ENCODE measurements around the gene PRPF8. TPM values are rescaled to one million over a fixed set of nuclear protein-coding genes. Genes with fewer than 3 reads are reported as not detected.

PRPF8 gene
- total and polyA plus RNA-seq, 2 of the 8 experiments (the other 6 are each of a cell fraction or from before 2014, with no cell fraction given), result 329 to 337 TPM

- Histone ChIP-seq H3K23ac (ENCODE audit: insufficient read length) (no peak within 1 kb of the TSS), H3K4me2 (ENCODE audit: insufficient read depth in 1 of 2, low read depth in 2 of 2, low read length in 2 of 2) (peak within 1 kb of the TSS; percentile 93 to 100), H2BK5ac (ENCODE audit: low read depth, low read length) (peak within 1 kb of the TSS; percentile 93), H2AK5ac (ENCODE audit: low read depth, low read length) (peak within 1 kb of the TSS; percentile 83; the same call in 1 of the 2 replicates), H3K36me3 (ENCODE audit: control insufficient read depth in 2 of 4, insufficient read depth in 4 of 4, low read length in 3 of 4) (no peaks in the 10 kb centered on the region), H4K8ac (ENCODE audit: extremely low read depth, insufficient read depth, low read length) (peak within 1 kb of the TSS; percentile 99), H4K20me1 (replicated peaks in 1 of 2; ENCODE audit: control insufficient read depth in 1 of 2, insufficient read depth in 2 of 2, low read length in 2 of 2) (peaks cover 0 to 4% of the 10 kb centered on the region in 2 experiments), H3K4me1 (replicated peaks in 1 of 4; ENCODE audit: control insufficient read depth in 3 of 4, insufficient read depth in 4 of 4, low read length in 3 of 4) (peaks cover 0 to 7% (median 5%) of the 10 kb centered on the region in 4 experiments; a peak in 6 of 7 replicates), H3K27ac (ENCODE audit: low read depth, low read length) (peak within 1 kb of the TSS; percentile 94), H3K9me3 (ENCODE audit: insufficient read depth in 2 of 2, low read depth in 1 of 2, low read length in 1 of 2) (no peaks in the 10 kb centered on the region), H4K5ac (ENCODE audit: insufficient read length, low read depth, low read length) (peak within 1 kb of the TSS; percentile 65), H2BK15ac (ENCODE audit: low read length) (0 out of 2 replicates have a peak within 1 kb of the TSS, but pooled peaks have one; percentile 97), H2BK120ac (replicated peaks; ENCODE audit: low read depth, low read length) (no peak within 1 kb of the TSS), H4K91ac (replicated peaks; ENCODE audit: insufficient read length, low read length) (peak within 1 kb of the TSS; percentile 93), H3K23me2 (ENCODE audit: low read depth, low read length) (peaks cover 14% of the 10 kb centered on the region), H3K9ac (replicated peaks in 1 of 4; ENCODE audit: extremely low read depth in 1 of 4, low read depth in 3 of 4, low read length in 3 of 4) (peak within 1 kb of the TSS; percentile 81 to 91 (median 82)), H3K14ac (ENCODE audit: insufficient read length) (no peak within 1 kb of the TSS), H2AFZ (ENCODE audit: low read length) (peak within 1 kb of the TSS; percentile 66; the same call in 1 of the 2 replicates), H3K56ac (replicated peaks; ENCODE audit: insufficient read length, low read depth, low read length) (peak within 1 kb of the TSS; percentile 69), H3K79me1 (ENCODE audit: low read depth, low read length) (no peaks in the 10 kb centered on the region), H3K79me2 (ENCODE audit: control insufficient read depth in 1 of 2, insufficient read depth in 2 of 2, low read length in 2 of 2) (no peaks in the 10 kb centered on the region), H3K4me3 (ENCODE audit: extremely low read depth in 1 of 4, insufficient read depth in 2 of 4, low read depth in 3 of 4, low read length in 4 of 4) (peak within 1 kb of the TSS; percentile 67 to 79 (median 68)), H2BK12ac (ENCODE audit: low read depth, low read length) (peak within 1 kb of the TSS; percentile 84; the same call in 1 of the 2 replicates), H3K27me3 (replicated peaks in 1 of 4; ENCODE audit: control insufficient read depth in 3 of 4, extremely low read depth in 1 of 4, insufficient read depth in 3 of 4, low read length in 3 of 4) (peaks cover 0 to 13% (median 5%) of the 10 kb centered on the region in 4 experiments; a peak in 5 of 7 replicates), H2BK20ac (ENCODE audit: low read length) (0 out of 2 replicates have a peak within 1 kb of the TSS, but pooled peaks have one; percentile 55), H3K18ac (ENCODE audit: extremely low read depth, low read length) (peak within 1 kb of the TSS; percentile 83), H3K4ac (replicated peaks; ENCODE audit: insufficient read length, low read depth, low read length) (peak within 1 kb of the TSS; percentile 44)
- FAIRE-seq, result no peak
- DNase-seq (ENCODE audit: low read depth in 1 of 2, low spot score in 2 of 2), result peak in 1 of 2 experiments; percentile 91
- WGBS, 2 experiments (ENCODE audit: extremely low coverage in 1 of 2, insufficient coverage in 1 of 2, insufficient read length in 1 of 2, insufficient replicate concordance in 2 of 2, low coverage in 1 of 2, low lambda C conversion rate in 2 of 2, missing lambda C conversion rate in 1 of 2), result 2% methylated on average over 63 of the region's 95 CpGs; no CpG with 5 or more reads in 1 of the 2 experiments
- ChIA-PET CTCF (ENCODE audit: partially characterized antibody) (interaction anchor here (0.7 to 14.5 kb wide), 9 partner anchors 9 to 110 kb away, joined by 3 to 146 read pairs (median 4); no protein-coding TSS in a partner anchor), POLR2A (ENCODE audit: partially characterized antibody) (interaction anchor here (0.8 to 6.2 kb wide), 13 partner anchors 11 to 112 kb away, joined by 3 to 29 read pairs (median 4); partner anchors contain the start of gene INPP5K)
- TF ChIP-seq GABPA (IDR thresholded peaks at IDR 0.05; ENCODE audit: borderline replicate concordance, insufficient read depth, low read length) (0 out of 2 replicates have a peak, but pooled peaks have one; percentile 19), TCF12 (IDR thresholded peaks at IDR 0.05; ENCODE audit: low read depth, low read length) (no peak), PHF8 (conservative IDR thresholded peaks at IDR 0.05; ENCODE audit: low read depth, low read length) (peak; percentile 71), FOSL1 (IDR thresholded peaks at IDR 0.05; ENCODE audit: insufficient read depth, low read depth, low read length) (no peak), RXRA (IDR thresholded peaks at IDR 0.05; ENCODE audit: insufficient read depth, low read depth, low read length) (no peak), TAF1 (IDR thresholded peaks at IDR 0.05; ENCODE audit: low read depth, low read length) (no peak; the same call in 1 of the 2 replicates), JUN (IDR thresholded peaks at IDR 0.05; ENCODE audit: low read depth, low read length) (no peak; the same call in 1 of the 2 replicates), YY1 (IDR thresholded peaks at IDR 0.05; ENCODE audit: low read depth, low read length) (no peak), NRF1 (IDR thresholded peaks at IDR 0.05; ENCODE audit: low read depth, low read length) (no peak), SP4 (IDR thresholded peaks at IDR 0.05; ENCODE audit: low read length) (peak; percentile 27; the same call in 1 of the 2 replicates)
These were observed 56.4 kb downstream of the PRPF8 start, which contains the start of gene SLC43A2 for GRCh38 chr17:1627982-1628855. SLC43A2 (minus strand) TSS chr17:1628834; CDS start chr17:1627874, 960 bp downstream.
